Activated CD4-positive, alpha-beta T cell treated with anti-CD3 and anti-CD28 coated beads, Interleukin-2, amount 50 U/mL, for 4 hours (primary cell): ENCODE data around the gene MOB3A.

ENCODE experiments used
- DNase-seq, 2 experiments: peaks; one replicate each; pipeline ENCODE4 v3.0.0-alpha.2; 2020

The MOB3A gene

GRCh38 chr19:2021453-2022140 lies 74.5 kb downstream of the MOB3A start:
- DNase-seq: no peak
